Measurements from ENCODE around the gene AKAP3.
A peak's percentile ranks its signal among the peaks of the same experiment; 100 is the strongest.

Gene AKAP3

DNA sequence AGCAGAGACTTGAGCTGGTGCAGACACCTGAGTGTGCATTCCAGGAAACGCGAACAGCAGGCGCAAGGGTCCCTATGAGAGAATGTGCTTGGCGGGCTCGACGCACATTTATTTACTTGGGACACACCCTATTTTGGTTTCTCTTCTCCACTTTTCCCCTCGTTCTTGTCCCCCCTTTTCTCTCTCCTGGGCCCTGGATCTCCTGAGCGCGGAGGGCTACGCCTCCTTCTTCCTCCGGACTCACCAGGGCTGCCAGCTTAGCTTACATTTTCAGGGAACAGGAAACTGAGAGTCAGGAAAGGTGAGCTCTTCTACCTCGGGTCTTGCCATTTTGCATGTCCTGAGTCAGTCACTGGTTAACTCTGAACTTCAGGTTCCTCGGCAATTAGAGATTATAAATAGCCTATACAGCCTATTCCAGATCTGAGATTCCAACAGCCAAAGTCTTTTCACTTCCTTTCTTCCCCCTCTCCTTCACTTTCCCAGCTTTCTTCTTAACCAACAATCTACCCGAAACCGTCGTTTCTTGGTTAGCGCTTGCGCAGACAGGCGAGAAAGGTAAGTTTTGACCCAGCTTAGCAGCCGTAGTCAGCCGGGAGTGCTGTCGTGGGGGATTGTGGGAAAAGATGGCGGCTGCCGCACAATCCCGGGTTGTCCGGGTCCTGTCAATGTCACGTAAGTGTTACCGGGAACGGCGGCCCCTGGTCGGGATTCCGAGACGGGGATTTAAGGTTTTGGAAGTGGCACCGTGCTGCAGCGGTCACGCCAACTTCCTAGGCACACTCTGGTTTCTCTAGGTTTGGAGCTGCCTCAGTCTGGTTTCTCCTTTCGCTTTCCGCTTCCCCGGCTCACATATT is at the start of gene AKAP3, which contains the start of gene NDUFA9:
Gene AKAP3, minus strand, starts transcription at position 551 of the 857 bp plus-strand sequence. CDS start 10,855 bp downstream, outside the sequence.
Gene NDUFA9, plus strand, starts transcription at position 614 of the 857 bp plus-strand sequence. Its CDS starts 13 bp downstream, at position 627.
- DNase-seq = peak; percentile 88 to 90 (median 89)

DNA sequence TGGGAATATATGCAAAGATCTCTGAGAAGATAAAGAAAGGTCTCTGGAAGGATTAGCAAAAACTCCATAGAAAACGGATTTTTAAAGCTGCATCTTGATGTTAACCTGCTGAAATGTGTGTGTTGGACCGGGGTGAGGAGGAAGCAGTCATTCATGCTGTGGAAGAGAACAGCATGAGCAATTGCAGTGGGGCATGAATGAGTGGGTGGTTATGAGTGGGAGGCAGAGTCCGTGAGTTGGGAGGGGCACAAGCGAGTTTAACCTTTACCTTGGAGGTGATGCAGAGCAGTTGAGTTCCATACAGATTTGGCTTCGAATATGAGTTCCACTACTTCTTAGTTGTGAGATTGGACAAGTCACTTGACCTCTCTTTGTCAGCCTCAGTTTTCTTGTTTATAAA is 41.9 kb upstream of the AKAP3 start:
- no peak for DNase-seq

DNA sequence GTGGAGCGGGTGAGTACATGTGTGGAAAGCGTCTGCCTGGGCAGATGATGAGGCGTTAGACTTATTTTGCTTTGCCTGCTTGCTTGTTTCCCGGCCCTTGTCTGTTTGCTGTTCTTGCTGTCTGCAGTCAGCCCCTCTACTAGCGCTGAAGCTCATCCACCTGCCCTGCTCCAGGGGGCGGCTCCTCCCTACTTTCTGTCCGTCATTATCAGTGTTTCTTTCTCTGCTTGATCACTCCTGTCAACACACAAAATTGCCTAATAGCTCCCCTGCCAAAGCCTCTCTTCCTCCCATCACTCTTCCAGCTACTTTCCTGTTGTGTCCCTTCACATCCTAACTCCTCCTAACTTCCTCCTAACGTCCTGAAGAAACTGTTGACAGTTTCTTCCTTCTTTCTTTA is 36.5 kb upstream of the AKAP3 start:
- DNase-seq = no peak

DNA sequence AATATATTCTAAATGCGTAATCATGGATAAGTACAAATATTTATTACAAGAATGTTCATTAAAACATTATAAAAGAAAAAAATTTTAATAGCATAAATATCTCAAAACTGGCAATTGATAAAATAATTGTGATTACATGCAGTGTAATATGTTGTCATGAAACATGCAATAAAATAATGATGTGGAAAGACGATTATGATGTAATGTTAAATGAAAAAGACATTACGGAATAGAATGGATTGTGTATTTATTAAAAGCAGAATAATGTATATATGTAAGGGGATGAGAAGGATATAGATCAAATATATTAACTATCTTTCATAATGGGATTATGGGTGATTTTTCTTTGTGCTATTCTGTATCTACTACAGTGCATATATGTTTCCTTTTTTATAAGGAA is 32.9 kb upstream of the AKAP3 start:
- no peak for DNase-seq

DNA sequence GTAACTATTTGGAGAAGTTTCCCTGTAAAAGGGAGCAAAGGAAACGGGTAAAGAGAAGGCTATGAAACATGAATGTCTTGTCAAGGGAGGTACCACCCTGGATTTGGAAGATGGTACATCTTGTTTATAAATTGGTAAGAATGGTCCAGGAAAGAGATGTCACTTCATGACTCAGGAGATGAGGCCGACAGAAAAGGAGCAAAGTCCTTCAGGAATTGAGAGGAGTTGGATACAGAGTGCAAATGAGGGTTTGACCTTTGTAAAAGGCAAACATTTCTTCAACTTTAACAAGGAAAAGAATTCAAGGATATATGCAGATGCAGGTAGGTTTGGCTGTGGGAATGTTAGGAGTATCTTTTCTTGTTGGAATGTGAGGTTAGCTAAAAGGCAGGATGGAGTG is 30.9 kb upstream of the AKAP3 start:
- DNase-seq = no peak

DNA sequence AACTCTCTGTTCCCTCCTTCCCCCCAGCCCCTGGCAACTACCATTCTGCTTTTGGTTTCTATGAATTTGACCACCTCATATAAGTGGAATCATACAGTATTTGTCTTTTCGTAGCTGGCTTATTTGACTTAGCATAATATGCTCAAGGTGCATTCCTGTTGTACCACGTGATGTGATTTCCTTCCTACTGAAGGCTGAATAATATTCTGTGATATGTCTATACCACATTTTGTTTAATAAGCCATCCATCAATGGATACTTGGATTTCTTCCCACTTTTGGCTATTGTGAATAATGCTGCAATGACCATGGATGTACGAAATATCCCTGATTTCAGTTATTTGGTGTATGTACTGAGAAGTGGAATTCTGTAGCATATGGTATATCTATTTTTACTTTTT is 16.4 kb upstream of the AKAP3 start:
- no peak for DNase-seq

DNA sequence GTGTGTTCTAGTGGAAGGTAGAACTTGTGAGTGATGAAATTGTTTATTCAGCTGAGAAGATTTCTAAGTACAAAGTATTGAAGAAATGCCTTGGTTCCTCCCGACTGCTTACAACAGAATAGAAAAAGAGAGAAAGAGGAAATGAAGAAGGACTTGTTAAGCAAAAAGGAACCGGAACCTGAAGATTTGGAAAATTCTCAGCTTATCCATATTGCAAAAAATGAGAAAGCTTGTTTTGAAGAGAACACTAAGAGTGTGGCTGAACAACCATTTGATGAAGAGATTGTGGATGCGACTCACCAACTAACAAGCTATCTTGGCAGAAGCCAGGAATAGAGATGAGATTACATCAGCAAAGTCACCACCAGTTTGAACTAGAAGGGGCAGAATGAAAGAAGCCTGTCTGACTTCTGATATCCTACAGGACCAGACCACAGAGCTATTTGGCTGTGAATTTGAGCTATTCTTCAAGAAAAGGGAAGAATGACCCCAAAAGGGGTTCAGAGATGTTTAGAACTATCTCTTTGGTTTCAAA is 15.2 kb upstream of the AKAP3 start:
- peak in 2 of 3 donors; percentile 5 to 57 for DNase-seq

DNA sequence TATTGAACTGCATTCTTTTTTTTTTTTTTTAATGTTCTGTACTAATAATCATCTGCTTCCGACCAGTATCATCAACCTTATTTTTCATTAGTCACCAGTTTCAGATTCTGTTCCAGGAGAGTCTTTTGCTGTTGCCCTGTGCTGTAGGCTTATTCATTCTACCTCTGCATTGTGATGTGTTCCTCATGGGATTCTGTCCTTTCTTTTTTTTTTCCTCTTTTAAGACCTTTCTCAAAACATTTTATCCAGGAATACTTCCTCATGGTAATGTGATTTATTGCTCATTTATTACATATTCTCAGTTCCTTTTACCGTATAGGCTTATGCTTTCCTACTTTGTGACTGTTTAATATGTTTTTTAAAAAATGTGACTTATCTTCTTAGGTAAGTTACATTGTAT is 4.8 kb upstream of the AKAP3 start:
- peak; percentile 3 to 53 (median 17) for DNase-seq

DNA sequence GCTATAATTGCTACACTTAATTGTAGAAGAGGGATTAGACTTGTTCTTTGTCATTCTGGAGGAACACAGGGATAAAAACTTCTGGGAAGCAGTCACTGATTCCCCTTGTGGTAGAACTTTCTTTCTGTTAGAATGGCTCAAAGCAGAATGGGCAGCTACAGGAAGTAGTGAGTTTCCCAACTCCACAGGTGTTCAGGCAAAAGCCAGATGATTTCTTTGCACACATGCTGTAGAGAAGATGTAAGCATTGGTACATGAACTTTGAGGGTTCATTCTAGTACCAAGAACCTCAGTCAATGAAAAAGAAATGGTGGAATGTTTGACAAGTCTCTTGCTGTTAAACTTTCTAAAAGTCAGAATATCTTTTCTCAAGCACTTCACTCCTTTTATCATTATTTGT is 4.4 kb upstream of the AKAP3 start:
- DNase-seq = no peak

DNA sequence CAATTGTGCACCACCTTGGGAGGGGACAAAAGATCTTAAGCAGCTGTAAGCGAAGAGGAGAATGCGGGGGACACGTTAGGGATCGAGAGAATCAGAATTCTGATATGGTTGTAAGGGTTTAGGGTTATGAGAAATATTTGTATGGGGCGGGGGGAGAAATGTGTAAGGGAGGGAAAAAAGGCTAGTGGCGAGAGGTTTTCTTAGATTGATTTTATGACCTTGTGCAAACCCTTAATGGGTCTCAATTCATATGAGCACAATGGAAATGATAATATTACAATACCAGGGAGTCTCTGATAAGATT is 459 bp upstream of the AKAP3 start:
- no peak for DNase-seq

DNA sequence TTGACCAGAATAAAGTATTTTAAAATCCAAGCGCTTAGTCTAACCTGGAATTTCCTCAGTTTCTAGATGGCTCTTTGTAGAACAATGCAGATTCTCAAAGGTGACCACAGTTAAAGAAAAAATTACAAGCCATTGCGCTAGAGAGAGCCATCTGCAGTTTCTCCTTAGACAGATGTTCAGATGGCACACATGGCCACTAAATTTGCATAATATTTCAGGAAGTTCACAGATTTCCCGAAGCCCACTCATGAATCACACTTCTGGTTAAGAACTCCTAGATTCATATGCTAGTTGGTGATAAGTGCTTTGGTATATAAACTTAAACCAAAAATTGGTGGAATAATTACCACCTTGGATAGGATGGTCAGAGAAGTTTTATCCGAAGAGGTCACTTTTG is 749 bp downstream of the AKAP3 start:
- DNase-seq = peak; percentile 73 to 94 (median 86)

DNA sequence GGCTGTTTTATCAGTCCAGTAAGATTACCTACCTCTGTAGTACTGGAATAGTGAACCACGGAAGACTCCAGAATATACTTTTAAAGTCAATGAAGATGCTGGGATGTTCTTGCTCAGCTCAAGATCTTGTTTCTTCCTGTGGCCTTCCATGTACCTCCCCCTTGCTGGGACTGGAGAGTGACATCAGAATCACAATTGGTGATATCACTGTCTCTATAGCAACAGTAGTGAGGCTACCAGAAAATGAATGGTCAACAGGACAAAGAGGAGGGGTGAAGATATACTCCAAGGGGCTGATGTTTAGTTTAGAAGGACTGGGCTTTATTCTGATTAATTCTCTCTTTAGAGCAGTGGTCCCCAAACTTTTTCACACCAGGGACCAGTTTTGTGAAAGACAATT is 3.8 kb downstream of the AKAP3 start:
- DNase-seq = no peak

DNA sequence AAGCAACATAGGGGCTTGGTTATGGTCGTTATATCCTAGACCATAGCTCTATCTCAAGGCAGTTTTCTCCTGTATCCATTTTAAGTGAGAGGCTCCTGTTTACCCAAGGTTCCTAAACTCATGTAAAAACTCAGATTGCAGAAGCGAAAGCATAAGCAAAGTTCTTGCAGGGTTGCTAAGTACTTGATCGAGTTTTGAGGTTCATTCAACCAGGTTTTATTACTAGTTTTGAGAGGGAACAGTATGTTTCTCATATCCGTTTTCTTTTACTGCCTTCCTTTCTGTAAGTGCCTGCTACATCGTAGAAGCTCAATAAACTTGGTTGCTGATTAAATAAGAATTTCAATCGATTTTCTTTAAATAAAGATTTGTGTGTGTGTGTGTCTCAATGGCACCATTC is 5.1 kb downstream of the AKAP3 start:
- DNase-seq = no peak

DNA sequence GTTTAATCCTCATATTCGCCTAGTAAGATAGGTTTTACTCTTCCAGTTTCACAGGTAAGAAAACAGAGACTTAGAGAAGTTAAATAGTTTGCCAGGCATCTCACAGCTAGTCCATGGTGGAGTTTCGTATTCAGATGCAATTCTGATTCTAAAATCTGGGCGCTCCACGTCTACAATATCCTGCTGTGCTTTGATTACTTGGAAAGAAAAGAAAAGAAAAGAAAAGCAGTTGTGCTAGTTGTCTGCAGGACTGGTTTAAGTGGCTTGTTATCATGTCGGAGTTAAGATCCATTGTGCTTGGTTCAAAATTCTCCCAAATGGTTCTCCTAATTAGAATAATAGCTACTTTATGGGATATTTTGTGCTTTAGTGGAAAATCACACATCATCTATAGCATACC is 18.6 kb downstream of the AKAP3 start:
- no peak for DNase-seq

DNA sequence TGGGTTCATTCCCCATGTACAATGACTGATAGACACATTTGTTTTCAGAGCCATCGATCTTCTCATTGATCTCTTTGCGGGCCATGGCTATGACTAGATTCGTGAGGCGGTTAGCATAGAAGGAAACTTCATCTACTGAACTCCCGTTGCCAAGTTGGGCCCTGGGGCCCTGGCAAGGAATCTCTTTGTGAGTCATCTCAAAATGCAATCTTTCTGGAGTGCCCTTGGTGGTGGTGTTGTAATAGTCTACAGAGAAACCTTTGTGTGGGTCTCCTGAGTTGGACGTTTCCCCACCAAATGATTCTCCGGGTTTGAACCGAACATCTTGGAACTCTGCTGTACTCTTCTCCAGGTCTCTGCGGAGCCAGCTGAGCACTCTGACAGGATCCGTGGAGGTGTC is 20.4 kb downstream of the AKAP3 start:
- no peak for DNase-seq

DNA sequence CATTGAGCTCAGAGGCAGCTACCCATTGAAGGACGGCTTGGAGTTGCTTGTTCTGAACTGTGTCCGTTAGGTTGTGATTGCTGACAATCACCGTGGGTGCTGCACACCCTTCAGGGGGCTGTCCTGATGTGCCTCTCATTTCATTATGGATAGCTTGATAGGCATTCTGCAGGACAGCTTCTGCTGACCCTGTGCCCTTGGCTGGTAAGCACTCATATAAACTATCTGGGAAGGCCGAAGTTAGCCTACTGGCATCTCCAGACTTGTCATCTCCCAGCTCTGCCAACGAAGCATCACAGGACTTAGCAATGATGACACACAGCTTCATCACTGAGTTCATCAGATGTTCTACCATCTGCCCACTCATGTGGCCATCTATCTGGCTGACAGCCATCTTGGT is 22.3 kb downstream of the AKAP3 start:
- DNase-seq = peak in 2 of 3 donors; percentile 6 to 30

DNA sequence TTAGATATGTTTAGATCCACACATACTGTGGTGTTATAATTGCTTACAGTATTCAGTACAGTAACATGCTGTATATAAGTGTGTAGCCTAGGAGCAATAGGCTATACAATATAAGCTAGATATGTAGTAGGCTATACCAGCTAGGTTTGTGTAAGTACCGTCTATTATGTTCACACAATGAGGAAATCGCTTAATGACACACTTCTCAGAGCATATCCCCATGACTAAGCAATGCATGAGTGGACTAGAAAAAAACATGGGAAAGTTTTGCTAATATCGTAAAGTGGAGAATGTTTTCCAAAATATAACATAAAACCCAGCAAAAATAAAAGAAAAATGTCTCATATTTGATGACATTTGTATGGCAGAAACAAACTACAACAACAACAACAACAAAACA is 27.3 kb downstream of the AKAP3 start:
- peak; percentile 7 to 35 (median 29) for DNase-seq

DNA sequence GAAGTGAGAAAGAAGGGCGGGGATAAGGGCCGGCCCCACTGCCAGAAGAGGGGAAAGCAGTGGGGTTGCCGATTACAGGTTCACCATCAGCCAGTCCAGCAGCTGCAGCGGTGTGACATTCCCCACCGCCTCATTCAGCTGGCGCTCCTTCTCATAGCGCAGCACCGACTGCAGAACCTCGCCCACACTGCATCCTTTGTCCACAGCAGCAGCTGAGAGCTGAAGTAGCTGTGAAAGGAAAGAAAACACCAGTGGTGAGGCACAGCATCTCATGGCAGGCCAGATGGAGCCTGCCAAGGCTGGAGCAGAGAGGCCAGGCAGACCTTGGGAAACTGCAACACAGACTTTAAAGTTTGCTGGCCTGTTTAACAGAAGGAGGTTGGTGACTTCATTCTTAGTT is 33.2 kb downstream of the AKAP3 start:
- no peak for DNase-seq

DNA sequence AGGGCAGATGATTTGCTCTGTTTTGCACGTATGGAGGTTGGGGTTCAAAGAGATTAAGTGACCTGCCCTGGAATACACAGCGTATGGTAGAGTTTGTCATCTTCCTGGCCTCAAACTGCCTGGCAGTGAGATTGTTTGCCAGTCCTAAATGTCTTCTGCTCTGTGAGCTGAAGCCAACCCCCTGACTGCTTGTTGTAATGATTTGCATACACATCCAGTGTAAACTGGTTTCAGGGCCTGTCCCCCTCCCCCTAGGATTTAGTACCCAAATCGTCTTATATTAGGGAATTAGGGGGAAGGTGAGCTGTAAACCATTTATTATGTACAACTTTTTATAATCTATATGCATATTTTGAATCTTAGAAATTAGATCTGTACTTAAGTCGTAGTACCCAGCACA is 38.4 kb downstream of the AKAP3 start:
- DNase-seq = no peak

DNA sequence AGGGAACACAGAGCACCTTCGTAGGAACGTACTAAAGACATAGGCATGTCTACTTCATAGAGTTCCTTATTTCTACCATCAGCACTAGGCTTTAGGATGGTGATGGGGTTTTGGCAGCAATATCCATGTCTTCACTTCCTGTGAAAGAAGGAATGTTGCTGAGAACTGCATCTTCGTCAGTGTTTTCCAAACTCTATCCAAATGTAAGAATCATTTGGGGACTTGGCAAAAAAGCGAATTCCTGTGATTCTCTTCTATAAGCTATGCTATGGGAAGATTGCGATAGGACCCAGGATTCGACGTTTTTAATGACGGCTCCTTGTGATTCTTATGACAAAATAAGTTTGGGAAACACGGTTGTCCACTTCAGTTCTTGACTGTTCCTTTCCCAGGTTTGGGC is 39.8 kb downstream of the AKAP3 start:
- DNase-seq = no peak

DNA sequence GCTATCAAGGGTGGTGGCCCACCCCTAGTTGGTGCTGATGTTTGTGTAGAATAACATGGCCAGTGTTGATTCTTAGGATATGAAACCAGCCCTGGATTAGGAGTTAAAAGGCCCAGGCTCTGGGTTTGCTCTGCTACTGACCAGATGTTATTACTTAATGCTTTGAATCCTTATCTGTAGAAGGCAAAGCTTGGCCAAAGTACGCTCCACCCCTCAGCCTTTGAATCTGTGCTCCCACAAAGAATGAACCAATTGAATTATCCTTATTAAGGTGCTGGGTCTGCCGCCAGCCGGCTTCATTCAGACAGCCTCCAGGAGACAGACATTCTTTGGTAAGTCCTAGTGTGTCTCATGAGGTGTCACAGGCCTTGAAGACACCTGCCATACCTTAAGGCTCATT is 41.8 kb downstream of the AKAP3 start:
- no peak for DNase-seq

DNA sequence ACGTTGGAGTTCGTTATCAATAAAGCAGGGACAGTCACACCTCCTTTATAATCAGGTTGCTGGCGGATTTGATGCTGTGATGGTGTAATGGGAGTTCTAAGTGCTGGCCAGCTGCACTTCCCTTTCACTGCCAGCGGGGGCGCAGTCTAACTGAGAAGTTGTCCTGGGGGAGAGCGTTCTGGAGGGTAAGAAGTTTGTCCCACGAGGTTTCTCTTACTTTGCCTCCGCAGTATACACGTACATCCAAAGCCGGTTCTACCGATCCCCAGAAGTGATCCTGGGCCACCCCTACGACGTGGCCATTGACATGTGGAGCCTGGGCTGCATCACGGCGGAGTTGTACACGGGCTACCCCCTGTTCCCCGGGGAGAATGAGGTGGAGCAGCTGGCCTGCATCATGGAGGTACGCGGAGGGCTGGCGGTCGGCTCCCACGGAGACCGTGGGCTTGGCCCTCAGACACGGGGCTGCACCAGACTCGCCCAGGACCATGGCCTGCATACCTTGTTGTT is 44.1 kb downstream of the AKAP3 start:
- DNase-seq = peak; percentile 92 to 94 (median 92)

DNA sequence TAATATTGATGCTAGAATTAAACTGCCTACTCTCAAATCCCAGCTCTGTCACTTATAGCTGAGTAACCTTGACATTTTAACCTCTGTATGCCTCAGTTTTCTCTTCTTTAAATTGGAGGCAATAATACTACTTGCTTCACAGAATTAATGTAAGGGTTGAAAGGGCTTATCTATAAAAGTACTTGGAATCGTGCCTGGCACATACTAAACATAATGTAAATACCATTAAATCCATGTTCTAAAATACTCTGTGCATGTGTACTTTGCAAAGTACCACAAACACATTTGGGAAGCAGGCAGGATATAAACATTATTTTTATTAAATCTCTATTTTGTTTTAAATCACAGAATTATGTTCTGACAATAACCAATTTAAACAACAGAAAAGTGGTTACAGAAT is 44.9 kb downstream of the AKAP3 start:
- DNase-seq = no peak

DNA sequence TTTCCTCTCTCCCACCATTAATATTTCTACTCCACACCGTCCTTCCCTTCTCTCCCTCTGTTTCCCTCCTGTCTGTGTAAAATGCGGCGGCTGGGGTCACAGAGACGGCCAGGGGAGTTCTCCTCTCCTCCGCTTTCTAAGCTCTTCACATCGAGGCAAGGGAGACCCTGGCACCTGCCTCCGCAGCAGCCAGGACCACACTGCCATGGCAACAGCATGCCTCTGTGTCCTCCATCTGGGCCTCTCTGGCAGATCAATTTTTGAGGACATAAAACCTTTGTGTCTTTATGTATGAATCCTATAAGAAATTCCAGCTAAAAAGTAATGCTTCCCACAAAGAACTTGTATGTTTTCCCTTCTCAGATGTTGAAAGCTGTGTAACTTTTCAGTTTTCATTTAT is 45.4 kb downstream of the AKAP3 start:
- no peak for DNase-seq

DNA sequence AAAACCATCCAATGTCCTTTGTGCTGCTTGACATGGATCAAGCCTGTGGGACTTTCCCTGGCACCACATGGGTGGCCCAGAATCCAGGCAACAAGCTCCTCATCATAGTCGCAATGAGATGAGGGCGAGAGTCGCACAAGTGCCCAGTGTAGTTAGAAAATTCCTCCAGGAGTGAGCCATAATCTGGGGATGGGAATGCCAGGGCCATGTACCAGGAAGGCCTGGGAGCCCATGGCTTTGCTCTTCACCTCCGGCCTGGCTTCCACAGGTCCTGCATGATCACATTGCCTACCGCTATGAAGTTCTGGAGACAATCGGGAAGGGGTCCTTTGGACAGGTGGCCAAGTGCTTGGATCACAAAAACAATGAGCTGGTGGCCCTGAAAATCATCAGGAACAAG is 53.0 kb downstream of the AKAP3 start:
- DNase-seq = no peak
